Activated T-helper 2 cell treated with anti-CD3 and anti-CD28 coated beads, Interferon-gamma antibody, Interleukin-2, Interleukin-4, amounts not matched to agents 10 μg/mL and 5 μg/mL and 100 μg/mL, durations not matched to agents 14 hours and 24 hours and 36 hours (primary cell): ENCODE measurements around the gene LCK. TPM values are rescaled to one million over a fixed set of nuclear protein-coding genes. Genes with fewer than 3 reads are reported as not detected.
"Not testable (repeated sequence)": the region's sequence is repeated elsewhere in the genome, so short reads cannot be mapped to it uniquely, and the experiment has no call there.

ENCODE experiments used
- DNase-seq: peaks from one replicate; pipeline ENCODE4 v3.0.0; 2021; ENCODE audit warnings: low spot score
- H3K27ac Mint-ChIP-seq: one replicate; pipeline ENCODE4 v1.8.0; 2021; ENCODE audit warnings: mixed read lengths
- H3K27me3 Mint-ChIP-seq: one replicate; pipeline ENCODE4 v1.8.0; 2021; ENCODE audit warnings: low read depth, mixed read lengths
- H3K36me3 Mint-ChIP-seq: one replicate; pipeline ENCODE4 v1.8.0; 2021; ENCODE audit warnings: low read depth, mixed read lengths
- H3K4me1 Mint-ChIP-seq: one replicate; pipeline ENCODE4 v1.8.0; 2021; ENCODE audit warnings: low read depth, mixed read lengths
- H3K4me3 Mint-ChIP-seq: one replicate; pipeline ENCODE4 v1.8.0; 2021; ENCODE audit warnings: low read depth, mild to moderate bottlenecking, moderate library complexity, mixed read lengths
- H3K9me3 Mint-ChIP-seq: one replicate; pipeline ENCODE4 v1.8.0; 2021; ENCODE audit warnings: mixed read lengths
- intact Hi-C: fragments of 100-400 bp; cut with micrococcal nuclease; formaldehyde crosslinking; loops from one replicate; pipeline ENCODE4 v1.15.1; 2023
- total RNA-seq: library from RNA; stranded (reverse); gene quantifications from 2 replicates; pipeline ENCODE4 v1.2.3, GENCODE V29; 2022

The LCK gene
- total RNA-seq, 1 donor from 2014 or later: 221 TPM

DNA sequence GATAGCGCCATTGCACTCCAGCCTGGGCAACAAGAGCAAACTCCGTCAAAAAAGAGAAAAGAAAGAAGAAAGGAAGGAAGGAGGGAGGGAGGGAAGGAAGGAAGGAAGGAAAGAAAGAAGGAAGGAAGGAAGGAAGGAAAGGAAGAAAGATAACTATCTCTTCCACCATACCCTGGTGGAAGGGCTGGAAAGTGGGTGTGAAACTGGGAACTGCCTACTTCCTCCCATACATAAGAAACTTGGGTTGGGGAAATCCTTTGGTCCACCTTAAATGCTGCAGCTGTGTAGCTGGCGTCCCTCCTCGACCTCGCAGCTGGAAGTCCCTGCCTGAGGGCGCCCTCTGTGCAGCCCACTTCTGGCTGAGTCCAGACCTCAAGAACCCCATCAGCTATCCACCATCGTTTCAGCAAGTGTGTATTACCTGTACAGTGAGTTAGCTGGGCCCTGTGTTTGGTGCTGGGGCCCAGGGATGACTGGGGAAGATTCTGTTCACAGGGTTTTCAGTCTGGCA, 8.7 kb upstream of the LCK start:
- Mint-ChIP-seq H3K36me3 (no peaks in the 10 kb centered on the region), H3K4me1 (peaks cover 13% of the 10 kb centered on the region), H3K9me3 (no peaks in the 10 kb centered on the region), H3K27ac (no peak overlapping the region), H3K27me3 (no peaks in the 10 kb centered on the region), H3K4me3 (no peak overlapping the region)
- intact Hi-C loops: no loop called here
- no peak for DNase-seq

DNA sequence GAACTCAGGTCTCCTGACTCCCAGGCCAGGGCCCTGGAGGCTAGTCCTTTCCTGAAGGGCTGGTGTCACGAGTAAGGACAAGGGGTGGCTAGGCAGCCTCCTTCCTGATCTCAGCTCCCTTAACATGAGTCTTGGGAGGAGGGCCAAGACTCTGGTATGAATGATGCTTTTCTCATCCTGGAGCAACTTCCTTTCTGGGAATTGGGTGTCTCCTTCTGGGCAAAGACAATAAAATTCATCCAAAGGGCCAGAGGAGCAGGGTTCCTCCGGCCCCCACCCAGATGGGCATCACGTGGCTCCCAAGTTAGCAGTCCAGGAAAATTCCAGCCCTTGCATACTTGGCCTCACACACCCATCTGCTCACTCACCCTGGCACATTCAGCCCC, 4.2 kb upstream of the LCK start, which contains the start of gene FAM167B:
Gene FAM167B (plus strand): TSS at position 335 of the 386 bp plus-strand sequence. CDS start 200 bp downstream, outside the sequence.
- Mint-ChIP-seq H3K4me1 (peaks cover 35% of the 10 kb centered on the region), H3K4me3 (peak within 1 kb of the TSS; percentile 66), H3K9me3 (no peaks in the 10 kb centered on the region), H3K36me3 (peaks cover 4% of the 10 kb centered on the region), H3K27ac (peak within 1 kb of the TSS; percentile 94), H3K27me3 (no peaks in the 10 kb centered on the region)
- intact Hi-C loops: no loop called here
- DNase-seq: no peak

- Mint-ChIP-seq H3K4me3 (peak overlapping the region; percentile 66), H3K36me3 (peaks cover 10% of the 10 kb centered on the region), H3K27ac (peak overlapping the region; percentile 94), H3K27me3 (no peaks in the 10 kb centered on the region), H3K9me3 (no peaks in the 10 kb centered on the region), H3K4me1 (peaks cover 34% of the 10 kb centered on the region)
- no peak for DNase-seq
- intact Hi-C loops: no loop called here
Observed at GRCh38 chr1:32247452-32247851, 3.6 kb upstream of the LCK start.

- H3K36me3 Mint-ChIP-seq: peaks cover 17% of the 10 kb centered on the region
- peak overlapping the region; percentile 66 for H3K4me3 Mint-ChIP-seq
- H3K9me3 Mint-ChIP-seq: no peaks in the 10 kb centered on the region
- DNase-seq: peak; percentile 74
- no peaks in the 10 kb centered on the region for H3K27me3 Mint-ChIP-seq
- intact Hi-C loops: loop anchor here (2.0 kb wide), 2 partner anchors 25 to 87 kb away; partner anchors contain the start of genes EIF3I and TMEM234
- peaks cover 40% of the 10 kb centered on the region for H3K4me1 Mint-ChIP-seq
- peak overlapping the region; percentile 100 for H3K27ac Mint-ChIP-seq
Observed at GRCh38 chr1:32247983-32248889, 2.8 kb upstream of the LCK start.

DNA sequence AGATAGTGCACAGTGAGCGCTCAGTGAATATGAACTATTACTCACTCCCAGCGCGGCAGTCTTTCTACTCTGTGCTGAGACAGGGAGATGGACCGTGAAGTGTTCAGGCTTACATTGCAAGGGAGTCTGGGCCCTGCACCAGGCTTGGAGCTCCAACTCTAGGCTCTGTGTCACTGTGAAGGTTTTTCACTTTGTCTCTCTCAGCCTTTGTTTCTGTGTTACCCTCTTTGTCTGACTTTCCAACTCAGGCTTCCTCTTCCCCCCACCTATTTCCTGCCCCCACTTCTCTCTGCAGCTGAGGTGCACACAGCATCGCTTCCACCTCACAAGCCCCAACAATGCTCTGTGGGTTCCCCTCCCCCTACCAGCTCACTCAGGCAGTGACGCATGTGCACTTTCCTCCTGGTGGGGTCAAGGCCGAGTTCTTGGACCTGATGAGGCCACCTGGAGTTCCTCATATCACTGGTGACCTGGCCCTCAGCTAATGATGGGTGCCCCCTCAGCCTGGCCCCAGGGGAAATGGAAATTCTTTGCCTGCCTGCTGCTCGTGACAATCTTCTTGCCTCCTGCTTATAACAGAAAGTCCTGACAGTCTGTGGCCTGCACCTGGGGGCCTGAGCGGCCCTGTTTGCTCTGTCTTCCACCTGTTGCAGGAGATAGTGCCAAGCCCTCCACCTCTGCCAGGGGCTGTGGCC, 1.1 kb upstream of the LCK start:
- Mint-ChIP-seq H3K4me3 (peak overlapping the region; percentile 100), H3K4me1 (peaks cover 46% of the 10 kb centered on the region), H3K9me3 (no peaks in the 10 kb centered on the region), H3K27ac (peak overlapping the region; percentile 100), H3K36me3 (peaks cover 25% of the 10 kb centered on the region), H3K27me3 (no peaks in the 10 kb centered on the region)
- DNase-seq: peak; percentile 80
- intact Hi-C loops: loop anchor here (1.0 to 5.0 kb wide), 6 partner anchors 14 to 313 kb away; partner anchors contain the start of genes CCDC28B, EIF3I, PTP4A2 and TMEM234

DNA sequence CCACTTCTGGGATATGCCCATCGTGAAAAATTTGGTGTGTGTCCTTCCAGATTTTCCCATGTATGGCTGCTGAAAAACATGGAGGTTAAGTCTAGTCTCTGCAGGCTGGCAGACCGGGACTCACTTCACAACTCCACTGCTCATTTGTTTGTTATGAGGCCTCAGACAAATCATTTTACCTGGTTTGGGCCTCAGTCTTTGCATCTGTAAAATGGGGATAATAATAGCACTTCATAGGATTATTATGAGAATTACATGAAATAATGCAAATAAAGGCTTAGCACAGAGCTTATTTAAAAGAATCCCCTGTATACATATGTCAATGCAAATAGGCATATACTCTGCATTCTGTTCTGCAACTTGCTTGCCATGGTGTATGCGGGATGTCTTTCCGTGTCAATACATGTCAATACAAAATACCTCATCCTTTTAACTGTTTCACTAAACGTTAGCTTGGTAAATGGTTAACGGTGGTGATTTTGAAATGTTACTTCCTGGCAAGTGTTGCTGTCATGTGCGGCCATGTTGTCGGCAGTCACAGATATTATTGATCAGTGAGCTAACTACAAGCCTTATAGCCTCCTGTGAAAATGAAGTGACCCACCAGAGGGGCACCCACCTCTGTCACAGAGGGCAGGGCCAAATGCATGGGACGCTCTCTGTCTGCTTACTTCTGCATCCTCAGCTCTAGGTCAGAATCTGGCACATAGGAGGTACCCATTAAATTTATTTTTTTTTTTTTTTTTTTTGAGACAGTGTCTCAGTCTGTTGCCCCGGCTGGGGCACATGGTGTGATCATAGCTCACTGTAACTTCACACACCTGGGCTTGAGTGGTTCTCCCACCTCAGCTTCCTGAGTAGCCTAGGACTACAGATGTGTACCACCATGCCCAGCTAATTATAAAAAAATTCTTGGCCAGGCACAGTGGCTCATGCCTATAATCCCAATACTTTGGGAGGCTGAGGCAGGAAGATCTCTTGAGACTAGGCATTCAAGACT, 4.3 kb downstream of the LCK start:
- Mint-ChIP-seq H3K4me1 (peaks cover 46% of the 10 kb centered on the region), H3K36me3 (peaks cover 54% of the 10 kb centered on the region), H3K27ac (peak overlapping the region; percentile 87), H3K9me3 (no peaks in the 10 kb centered on the region), H3K4me3 (peak overlapping the region; percentile 74), H3K27me3 (no peaks in the 10 kb centered on the region)
- peak; percentile 41 for DNase-seq
- intact Hi-C loops: loop anchor here (2.0 kb wide), 2 partner anchors 17 to 35 kb away; no protein-coding TSS in a partner anchor

- Mint-ChIP-seq H3K4me1 (peaks cover 41% of the 10 kb centered on the region), H3K4me3 (peak overlapping the region; percentile 75), H3K9me3 (no peaks in the 10 kb centered on the region), H3K27ac (peak overlapping the region; percentile 93), H3K27me3 (no peaks in the 10 kb centered on the region), H3K36me3 (peaks cover 58% of the 10 kb centered on the region)
- DNase-seq: no peak
- intact Hi-C loops: no loop called here
Observed at GRCh38 chr1:32256473-32257226, 5.6 kb downstream of the LCK start.

- DNase-seq: no peak
- Mint-ChIP-seq H3K27me3 (no peaks in the 10 kb centered on the region), H3K36me3 (peaks cover 52% of the 10 kb centered on the region), H3K27ac (peak overlapping the region; percentile 93), H3K4me1 (peaks cover 39% of the 10 kb centered on the region), H3K9me3 (no peaks in the 10 kb centered on the region), H3K4me3 (peak overlapping the region; percentile 39)
- intact Hi-C loops: no loop called here
Observed at GRCh38 chr1:32257227-32257508, 6.1 kb downstream of the LCK start.

GRCh38 chr1:32263236-32263593, 12.2 kb downstream of the LCK start:
- H3K36me3 Mint-ChIP-seq: peaks cover 42% of the 10 kb centered on the region
- H3K9me3 Mint-ChIP-seq, H3K4me3 Mint-ChIP-seq, H3K27me3 Mint-ChIP-seq, intact Hi-C loops, H3K27ac Mint-ChIP-seq, DNase-seq: not testable (repeated sequence)
- H3K4me1 Mint-ChIP-seq: peaks cover 37% of the 10 kb centered on the region

GRCh38 chr1:32263744-32264143, 12.7 kb downstream of the LCK start:
- peaks cover 37% of the 10 kb centered on the region for H3K4me1 Mint-ChIP-seq
- intact Hi-C loops: loop anchor here (1.0 kb wide), 1 partner anchor 13 kb away; no protein-coding TSS in a partner anchor
- H3K27ac Mint-ChIP-seq: peak overlapping the region; percentile 61
- peaks cover 40% of the 10 kb centered on the region for H3K36me3 Mint-ChIP-seq
- H3K9me3 Mint-ChIP-seq: no peaks in the 10 kb centered on the region
- H3K4me3 Mint-ChIP-seq: peak overlapping the region; percentile 17
- DNase-seq: no peak
- H3K27me3 Mint-ChIP-seq: no peaks in the 10 kb centered on the region

- intact Hi-C loops: no loop called here
- H3K4me3 Mint-ChIP-seq: no peak overlapping the region
Observed at GRCh38 chr1:32265846-32266245, 14.8 kb downstream of the LCK start.

More at GRCh38 chr1:32265846-32266245, 14.8 kb downstream of the LCK start:
- H3K27me3 Mint-ChIP-seq: no peaks in the 10 kb centered on the region
- H3K4me1 Mint-ChIP-seq: peaks cover 39% of the 10 kb centered on the region
- peak overlapping the region; percentile 73 for H3K27ac Mint-ChIP-seq
- no peak for DNase-seq
- H3K9me3 Mint-ChIP-seq: no peaks in the 10 kb centered on the region
- peaks cover 36% of the 10 kb centered on the region for H3K36me3 Mint-ChIP-seq
